Measurements from ENCODE around the gene RSPH3.
A peak's percentile ranks its signal among the peaks of the same experiment; 100 is the strongest.

The RSPH3 gene

GRCh38 chr6:159044899-159045727 lies 45.1 kb upstream of the RSPH3 start, which contains the start of gene TAGAP:
TSS of gene TAGAP (minus strand) at chr6:159044991. CDS start at chr6:159044146, 845 bp downstream.
- H3K4me1 ChIP-seq (ENCODE audit: control insufficient read depth, low read length): peaks cover 48% of the 10 kb centered on the region
- peak within 1 kb of the TSS; percentile 89 for H3K27ac ChIP-seq (ENCODE audit: low read depth, low read length)
- no peaks in the 10 kb centered on the region for H3K27me3 ChIP-seq (ENCODE audit: control insufficient read depth, low read length)
- H3K4me2 ChIP-seq (ENCODE audit: low read length): peak within 1 kb of the TSS; percentile 73
- peaks cover 46% of the 10 kb centered on the region for H3K36me3 ChIP-seq (ENCODE audit: control insufficient read depth, low read length)
- TF ChIP-seq EZH2phosphoT487 (IDR thresholded peaks at IDR 0.05; ENCODE audit: borderline replicate concordance, low read length): no peak
- no peak for TF ChIP-seq CTCF (IDR thresholded peaks at IDR 0.05; ENCODE audit: low read depth, low read length, poor library complexity, severe bottlenecking)
- H3K9me2 ChIP-seq (replicated peaks; ENCODE audit: control insufficient read depth, low read length): no peaks in the 10 kb centered on the region
- peak within 1 kb of the TSS; percentile 93 for H3K4me3 ChIP-seq (ENCODE audit: low read length)
- peaks cover 53% of the 10 kb centered on the region for H3K79me2 ChIP-seq (ENCODE audit: control insufficient read depth, low read length)
- peaks cover 42% of the 10 kb centered on the region for H3F3A ChIP-seq (ENCODE audit: control insufficient read depth, insufficient read depth)
- H4K20me1 ChIP-seq (ENCODE audit: control insufficient read depth, insufficient read depth, low read depth, low read length): peaks cover 18% of the 10 kb centered on the region
- H3K9me3 ChIP-seq (ENCODE audit: control insufficient read depth, insufficient read depth, low read length): no peaks in the 10 kb centered on the region

GRCh38 chr6:159043947-159044346 lies 43.9 kb upstream of the RSPH3 start:
- no peaks in the 10 kb centered on the region for H3K9me2 ChIP-seq (replicated peaks; ENCODE audit: control insufficient read depth, low read length)
- H3K4me2 ChIP-seq (ENCODE audit: low read length): peak overlapping the region; percentile 73

GRCh38 chr6:159043251-159043650 lies 43.2 kb upstream of the RSPH3 start:
- peak overlapping the region; percentile 73 for H3K4me2 ChIP-seq (ENCODE audit: low read length)

More at GRCh38 chr6:159043947-159044346, 43.9 kb upstream of the RSPH3 start:
- no peak for TF ChIP-seq CTCF (IDR thresholded peaks at IDR 0.05; ENCODE audit: low read depth, low read length, poor library complexity, severe bottlenecking)
- TF ChIP-seq EZH2phosphoT487 (IDR thresholded peaks at IDR 0.05; ENCODE audit: borderline replicate concordance, low read length): no peak
- H3K36me3 ChIP-seq (ENCODE audit: control insufficient read depth, low read length): peaks cover 58% of the 10 kb centered on the region
- no peaks in the 10 kb centered on the region for H3K9me3 ChIP-seq (ENCODE audit: control insufficient read depth, insufficient read depth, low read length)
- H4K20me1 ChIP-seq (ENCODE audit: control insufficient read depth, insufficient read depth, low read depth, low read length): peaks cover 20% of the 10 kb centered on the region
- H3K4me1 ChIP-seq (ENCODE audit: control insufficient read depth, low read length): peaks cover 60% of the 10 kb centered on the region
- peaks cover 52% of the 10 kb centered on the region for H3F3A ChIP-seq (ENCODE audit: control insufficient read depth, insufficient read depth)
- H3K4me3 ChIP-seq (ENCODE audit: low read length): peak overlapping the region; percentile 93
- H3K79me2 ChIP-seq (ENCODE audit: control insufficient read depth, low read length): peaks cover 60% of the 10 kb centered on the region
- peak overlapping the region; percentile 89 for H3K27ac ChIP-seq (ENCODE audit: low read depth, low read length)
- no peaks in the 10 kb centered on the region for H3K27me3 ChIP-seq (ENCODE audit: control insufficient read depth, low read length)

More at GRCh38 chr6:159043251-159043650, 43.2 kb upstream of the RSPH3 start:
- H3K27ac ChIP-seq (ENCODE audit: low read depth, low read length): peak overlapping the region; percentile 89
- H3K9me3 ChIP-seq (ENCODE audit: control insufficient read depth, insufficient read depth, low read length): no peaks in the 10 kb centered on the region
- peaks cover 65% of the 10 kb centered on the region for H3K36me3 ChIP-seq (ENCODE audit: control insufficient read depth, low read length)
- TF ChIP-seq CTCF (IDR thresholded peaks at IDR 0.05; ENCODE audit: low read depth, low read length, poor library complexity, severe bottlenecking) (no peak), EZH2phosphoT487 (IDR thresholded peaks at IDR 0.05; ENCODE audit: borderline replicate concordance, low read length) (no peak)
- H3K4me1 ChIP-seq (ENCODE audit: control insufficient read depth, low read length): peaks cover 67% of the 10 kb centered on the region
- no peaks in the 10 kb centered on the region for H3K27me3 ChIP-seq (ENCODE audit: control insufficient read depth, low read length)
- H3K4me3 ChIP-seq (ENCODE audit: low read length): peak overlapping the region; percentile 93
- H3K9me2 ChIP-seq (replicated peaks; ENCODE audit: control insufficient read depth, low read length): no peaks in the 10 kb centered on the region
- peaks cover 22% of the 10 kb centered on the region for H4K20me1 ChIP-seq (ENCODE audit: control insufficient read depth, insufficient read depth, low read depth, low read length)
- peaks cover 58% of the 10 kb centered on the region for H3F3A ChIP-seq (ENCODE audit: control insufficient read depth, insufficient read depth)
- peaks cover 66% of the 10 kb centered on the region for H3K79me2 ChIP-seq (ENCODE audit: control insufficient read depth, low read length)
